Measurements from ENCODE around the gene SLCO4A1. TPM values are rescaled to one million over a fixed set of nuclear protein-coding genes. Genes with fewer than 3 reads are reported as not detected.

The SLCO4A1 gene
- total RNA-seq, 4 donors from 2014 or later, result 26.1 to 67.4 (median 55.6) TPM

- no peak for ATAC-seq (ENCODE audit: low FRiP score)
- TF ChIP-seq CTCF (IDR thresholded peaks at IDR 0.05), result no peak
- DNase-seq (ENCODE audit: low spot score), result no peak
Measured at GRCh38 chr20:62628691-62629090, 13.6 kb upstream of the SLCO4A1 start.

GRCh38 chr20:62629864-62630470 is 12.3 kb upstream of the SLCO4A1 start:
- no peak for TF ChIP-seq CTCF (IDR thresholded peaks at IDR 0.05)
- ATAC-seq (ENCODE audit: low FRiP score), result no peak
- DNase-seq (ENCODE audit: low spot score), result no peak

- DNase-seq (ENCODE audit: low spot score), result no peak
- TF ChIP-seq CTCF (IDR thresholded peaks at IDR 0.05), result no peak
- ATAC-seq (ENCODE audit: low FRiP score), result no peak
Measured at GRCh38 chr20:62631336-62632308, 10.7 kb upstream of the SLCO4A1 start.

- no peak for DNase-seq (ENCODE audit: low spot score)
- TF ChIP-seq CTCF (IDR thresholded peaks at IDR 0.05), result no peak
- ATAC-seq (ENCODE audit: low FRiP score), result no peak
Measured at GRCh38 chr20:62632575-62633090, 9.7 kb upstream of the SLCO4A1 start.

- ATAC-seq (ENCODE audit: low FRiP score) (peak; percentile 69), DNase-seq (ENCODE audit: low spot score) (no peak)
- no peak for TF ChIP-seq CTCF (IDR thresholded peaks at IDR 0.05)
Measured at GRCh38 chr20:62633598-62634329, 8.5 kb upstream of the SLCO4A1 start.

- DNase-seq (ENCODE audit: low spot score) (no peak), ATAC-seq (ENCODE audit: low FRiP score) (no peak)
- no peak for TF ChIP-seq CTCF (IDR thresholded peaks at IDR 0.05)
Measured at GRCh38 chr20:62634330-62634967, 7.9 kb upstream of the SLCO4A1 start.

Measured in omental fat pad (tissue), 4 donors.